Measurements from ENCODE around the gene PRR9.
"Not testable (repeated sequence)": the region's sequence is repeated elsewhere in the genome, so short reads cannot be mapped to it uniquely, and the experiment has no call there.

PRR9 gene

DNA sequence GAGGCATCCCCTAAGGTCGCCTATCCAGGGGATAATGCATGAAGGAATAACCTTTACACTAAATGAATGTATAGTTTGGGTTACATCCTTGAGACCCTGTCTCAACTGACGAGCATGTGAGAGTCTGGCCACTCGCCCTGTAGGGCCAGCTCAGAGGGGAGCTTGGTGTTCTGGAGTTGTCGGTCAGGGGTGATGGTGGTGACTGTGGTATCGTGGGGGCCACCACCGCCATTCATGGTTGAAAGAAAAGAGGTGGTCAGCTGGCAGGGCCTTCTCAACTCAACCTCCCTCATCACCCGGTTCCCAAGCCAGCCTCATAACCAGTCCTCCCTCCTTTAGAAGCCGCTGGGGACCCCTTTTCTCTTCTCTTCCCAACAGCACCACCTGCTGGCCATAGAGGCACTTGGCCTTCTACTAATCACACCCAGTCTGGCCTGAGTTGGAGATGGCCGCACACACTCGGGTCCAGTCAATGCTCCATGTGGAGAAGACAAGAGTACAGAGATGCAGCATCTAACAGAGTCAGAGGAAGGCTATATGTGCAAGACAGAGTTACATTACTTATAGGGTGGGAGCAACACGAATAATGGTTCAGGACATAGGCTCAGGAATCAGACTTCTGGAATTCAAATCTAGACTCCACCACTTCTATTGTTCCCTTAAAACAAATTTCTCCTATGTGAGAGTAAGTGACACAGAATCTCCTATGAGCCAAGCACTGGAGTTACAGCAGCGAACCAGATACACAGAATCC lies 11.9 kb downstream of the PRR9 start:
- not testable (repeated sequence) for DNase-seq (ENCODE audit: low read depth)

DNA sequence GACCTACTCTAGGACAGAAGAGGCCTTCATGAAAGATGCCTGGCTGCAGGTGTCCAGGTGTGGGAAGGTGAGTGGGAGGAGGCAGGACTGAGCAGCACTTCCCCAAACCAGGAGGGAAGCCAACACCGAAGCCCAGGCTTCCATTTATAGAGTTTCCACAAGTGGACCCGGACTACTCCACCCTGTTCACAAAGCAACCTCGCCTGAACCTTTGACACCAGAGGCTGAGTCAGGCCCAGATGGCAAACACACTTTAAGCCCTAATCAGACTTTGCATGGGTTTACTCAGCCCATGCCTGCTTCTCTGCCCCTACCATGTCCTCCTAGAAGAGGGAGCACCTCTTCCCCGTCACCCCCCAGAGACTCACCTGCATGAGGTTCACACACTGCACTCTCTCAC lies 14.0 kb downstream of the PRR9 start:
- no peak for DNase-seq (ENCODE audit: low read depth)

DNA sequence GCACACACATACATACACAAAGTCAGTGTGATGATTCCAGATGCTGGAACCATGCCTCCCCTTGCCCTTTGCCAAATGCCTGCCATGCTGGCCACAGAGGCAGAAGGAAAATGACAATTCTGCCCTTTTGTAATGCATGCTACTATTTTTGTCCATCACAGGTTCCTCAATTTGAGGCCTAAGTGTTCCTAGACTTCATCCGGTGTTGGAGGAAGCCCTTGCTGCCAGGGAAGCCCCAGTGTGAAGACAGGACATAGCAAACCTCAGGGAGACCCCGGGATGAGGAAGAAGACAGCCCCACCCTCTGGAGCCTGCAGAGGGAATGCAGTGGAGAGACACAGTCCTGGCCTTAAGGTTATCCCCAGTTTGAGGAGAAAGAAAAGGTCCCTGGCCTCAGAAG lies 14.4 kb downstream of the PRR9 start:
- no peak for DNase-seq (ENCODE audit: low read depth)

DNA sequence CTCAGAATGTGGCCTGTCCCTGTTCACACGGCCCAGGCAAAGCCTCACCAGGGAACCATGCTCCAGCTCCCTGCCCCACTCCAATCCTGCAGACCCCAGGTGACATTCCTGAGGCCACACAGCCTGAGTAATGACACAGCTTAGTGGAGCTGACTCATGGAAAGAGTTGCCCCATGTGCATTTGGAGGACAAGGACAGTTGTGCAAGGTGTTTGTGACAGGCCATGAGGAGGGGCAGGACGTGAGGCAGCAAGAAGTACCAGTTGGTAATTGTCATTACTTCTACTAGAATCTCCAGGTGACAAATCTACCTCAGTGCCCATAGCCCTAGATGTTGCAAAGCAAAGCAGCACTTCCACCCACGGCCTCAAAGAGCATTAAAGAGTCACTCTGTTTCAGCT lies 15.2 kb downstream of the PRR9 start:
- no peak for DNase-seq (ENCODE audit: low read depth)

DNA sequence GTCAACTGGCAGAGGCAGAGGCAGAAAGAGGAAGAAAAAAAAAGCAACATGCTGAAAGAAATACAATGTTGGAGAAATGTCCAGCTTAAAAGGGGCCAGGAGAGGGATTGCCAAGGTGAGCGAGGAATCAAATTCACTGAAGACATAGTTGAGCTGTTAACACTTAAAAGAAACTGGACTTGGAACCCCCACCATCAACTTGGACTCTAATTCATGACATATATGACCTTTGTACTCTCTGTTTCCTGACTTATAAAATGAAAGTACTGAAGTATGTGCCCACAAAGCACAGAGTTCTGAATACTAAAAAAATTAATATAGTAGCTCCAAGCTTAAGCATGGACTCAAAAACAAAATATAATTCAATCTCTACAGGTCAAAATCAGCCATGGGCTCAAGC lies 16.1 kb downstream of the PRR9 start:
- DNase-seq (ENCODE audit: low read depth) = no peak

DNA sequence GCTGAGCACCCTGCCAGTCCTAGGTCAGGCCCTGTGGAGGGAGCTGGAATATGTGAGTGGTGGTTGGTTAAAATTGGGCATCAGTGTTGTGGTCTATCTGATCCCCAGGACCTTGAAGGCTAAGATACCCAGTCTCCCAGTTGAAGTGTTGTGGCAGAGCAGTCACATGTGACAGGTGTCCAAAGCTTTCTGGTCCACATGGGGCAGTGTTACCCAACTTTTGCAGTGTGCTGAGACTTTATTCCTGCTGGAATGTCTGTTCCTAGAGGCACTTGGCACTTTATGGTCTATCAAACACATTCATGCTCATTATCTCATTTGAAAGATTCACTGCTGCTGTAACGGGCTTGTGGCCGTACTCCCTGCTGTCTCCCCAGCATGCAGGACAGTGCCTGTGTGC lies 21.1 kb downstream of the PRR9 start:
- DNase-seq (ENCODE audit: low read depth) = no peak

DNA sequence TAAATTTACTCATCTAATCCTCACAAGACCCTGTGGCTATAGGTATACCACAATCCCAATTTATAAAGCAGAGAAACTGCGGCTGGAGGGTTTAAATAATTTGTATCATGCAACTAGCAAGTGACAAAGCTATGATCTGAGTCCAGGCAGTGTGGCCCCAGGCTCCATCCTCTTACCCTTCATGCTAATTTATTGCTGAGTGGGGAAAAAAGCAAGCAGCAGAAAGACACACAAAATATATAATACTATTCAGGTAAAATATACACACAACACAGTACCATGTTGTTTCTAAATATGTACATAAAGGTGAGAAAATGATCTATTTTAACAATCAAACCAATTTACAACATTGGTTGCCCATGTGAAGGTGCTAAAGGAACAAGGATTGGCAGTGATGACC lies 24.8 kb downstream of the PRR9 start:
- no peak for DNase-seq (ENCODE audit: low read depth)

DNA sequence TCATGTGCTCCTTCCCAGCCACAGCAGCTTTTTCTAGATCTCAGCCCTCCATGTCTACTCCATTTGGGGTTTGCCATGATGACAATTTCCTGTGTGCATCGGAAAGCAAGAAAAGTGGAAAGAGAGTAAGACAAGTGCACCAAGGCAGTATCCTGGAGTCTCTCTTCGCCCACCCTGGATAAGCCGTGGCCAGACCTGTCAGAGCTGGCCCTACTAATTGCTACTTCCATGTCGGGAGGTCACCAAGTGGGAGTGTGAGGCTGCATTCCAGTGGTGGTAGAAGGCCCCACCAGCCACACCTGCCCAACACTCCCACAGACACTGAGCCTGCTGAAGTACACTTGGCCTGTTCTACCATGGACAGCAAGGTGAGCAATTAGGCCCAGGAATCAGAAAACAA lies 28.1 kb downstream of the PRR9 start:
- no peak for DNase-seq (ENCODE audit: low read depth)

DNA sequence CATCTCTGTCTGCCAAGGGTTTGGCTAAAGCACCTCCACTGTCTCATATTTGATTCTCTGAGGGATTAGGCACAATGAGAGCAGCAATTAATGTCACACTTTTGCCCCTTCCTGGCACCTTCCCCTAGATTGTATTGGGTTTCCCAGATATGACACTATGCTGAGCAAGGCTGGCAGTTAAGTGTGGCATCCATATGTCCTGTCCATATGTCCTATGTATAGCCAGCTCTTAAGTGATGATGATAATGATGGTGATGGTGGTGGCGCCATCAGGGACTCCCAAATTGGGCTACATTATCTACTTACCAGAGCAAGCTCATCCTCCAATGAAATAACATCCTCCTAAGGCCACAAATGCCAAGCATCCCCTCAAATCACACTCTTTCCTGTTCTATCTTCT lies 28.6 kb downstream of the PRR9 start:
- no peak for DNase-seq (ENCODE audit: low read depth)

DNA sequence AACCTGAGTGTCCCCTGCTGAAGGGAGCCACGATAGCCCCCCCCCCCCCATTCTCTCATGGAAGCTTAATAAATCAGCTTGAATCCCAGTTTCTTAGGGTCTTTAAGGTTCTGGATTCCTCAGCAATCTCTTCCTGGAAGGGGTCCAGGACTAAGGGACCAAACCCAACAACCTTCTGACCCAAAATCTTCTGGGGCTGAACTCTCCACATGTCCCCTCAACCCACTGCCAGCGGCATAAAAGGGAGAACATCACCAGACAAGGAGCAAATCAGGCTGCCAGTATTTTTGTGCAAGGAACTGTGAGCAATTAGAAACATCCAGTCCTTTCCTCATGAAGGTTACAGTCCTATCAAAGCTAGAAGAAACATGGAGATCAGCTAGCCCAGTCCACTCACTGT lies 29.4 kb downstream of the PRR9 start:
- no peak for DNase-seq (ENCODE audit: low read depth)

DNA sequence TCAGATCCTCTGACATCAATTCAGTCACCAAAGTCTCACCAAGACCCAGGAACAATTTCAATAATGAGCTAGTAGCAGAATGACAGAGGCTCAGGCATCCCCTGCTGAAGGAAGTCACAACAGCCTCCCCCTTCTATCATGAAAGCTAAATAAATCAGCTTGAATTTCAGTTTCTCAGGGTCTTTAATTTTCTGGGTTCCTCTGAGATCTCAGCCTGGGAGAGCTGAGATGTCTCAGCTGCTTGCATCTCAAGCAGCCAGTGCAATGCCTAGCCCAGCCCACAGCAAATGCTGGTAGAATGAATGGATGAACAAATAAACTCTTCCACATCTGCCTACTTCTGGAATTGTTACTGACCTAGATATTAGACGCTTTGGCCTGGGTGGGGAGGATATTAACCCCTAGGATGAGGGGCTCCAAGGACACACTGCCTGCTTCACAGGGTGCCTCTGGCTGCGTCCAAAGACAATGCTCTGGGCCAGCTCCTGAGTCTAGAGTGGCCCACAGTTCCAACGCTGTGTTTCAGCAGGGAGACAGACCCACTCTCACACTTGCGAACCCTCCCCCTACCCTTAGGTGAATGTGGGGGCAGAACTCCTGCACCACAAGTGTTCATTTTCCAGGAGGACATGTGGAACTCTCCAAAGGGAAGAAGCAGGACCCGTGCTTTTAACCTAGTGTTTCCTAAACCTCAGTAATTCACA lies 30.9 kb downstream of the PRR9 start:
- DNase-seq (ENCODE audit: low read depth) = no peak

DNA sequence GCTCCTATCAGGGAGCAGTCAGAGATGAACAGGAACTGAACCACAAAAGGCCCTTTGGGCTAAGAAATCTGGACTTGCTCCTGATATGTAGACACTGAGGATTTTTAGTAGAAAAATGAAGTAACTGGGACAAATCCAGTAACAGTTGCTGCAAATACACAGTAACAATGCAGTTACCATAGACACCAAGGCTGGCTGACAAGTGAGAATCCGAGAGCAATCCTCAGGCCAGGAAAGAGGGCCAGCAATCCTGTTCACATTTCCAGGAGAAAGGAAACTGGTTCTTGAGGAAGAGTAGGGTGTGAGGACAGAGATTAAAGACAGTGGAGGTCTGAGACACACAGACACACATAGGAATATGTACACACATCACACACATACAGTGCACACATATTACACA lies 32.8 kb downstream of the PRR9 start:
- no peak for DNase-seq (ENCODE audit: low read depth)

DNA sequence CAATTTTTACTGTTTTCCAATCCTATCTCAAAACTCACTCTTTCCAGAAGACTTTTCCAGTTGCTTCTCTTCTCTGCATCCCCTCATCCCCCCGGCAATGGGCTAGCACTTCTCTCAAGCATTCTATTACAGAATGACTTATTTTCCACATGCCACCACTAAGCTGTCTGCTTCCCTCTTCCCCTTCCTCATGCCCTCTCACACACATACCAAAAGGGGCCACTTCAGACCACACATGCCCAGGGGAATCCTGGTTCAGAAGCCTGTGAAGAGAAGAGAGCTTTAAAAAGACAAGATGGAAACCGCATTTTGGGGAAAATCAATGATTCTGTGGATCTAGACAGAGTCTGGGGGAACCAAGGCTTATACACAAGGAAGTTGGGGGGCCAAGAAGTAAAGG lies 33.7 kb downstream of the PRR9 start:
- DNase-seq (ENCODE audit: low read depth) = no peak

DNA sequence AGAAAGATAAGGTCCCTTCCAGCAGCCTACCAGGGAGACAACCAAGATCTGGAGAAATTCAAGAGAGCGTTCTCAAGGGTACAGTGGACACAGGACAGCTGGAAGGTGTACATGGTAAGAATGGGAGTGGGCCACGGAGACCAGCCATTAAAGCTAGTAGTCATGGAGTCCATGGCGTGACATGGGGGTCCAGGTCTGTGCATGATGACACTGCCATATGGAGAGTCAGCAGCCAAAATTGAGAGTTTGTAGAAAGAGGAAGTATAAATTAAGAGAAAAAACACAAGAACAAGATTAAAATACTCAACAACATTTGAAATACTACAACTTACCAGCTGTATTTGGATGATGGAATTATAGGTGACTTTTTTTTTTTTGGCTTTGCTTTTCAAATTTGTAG lies 34.2 kb downstream of the PRR9 start:
- DNase-seq (ENCODE audit: low read depth) = no peak

DNA sequence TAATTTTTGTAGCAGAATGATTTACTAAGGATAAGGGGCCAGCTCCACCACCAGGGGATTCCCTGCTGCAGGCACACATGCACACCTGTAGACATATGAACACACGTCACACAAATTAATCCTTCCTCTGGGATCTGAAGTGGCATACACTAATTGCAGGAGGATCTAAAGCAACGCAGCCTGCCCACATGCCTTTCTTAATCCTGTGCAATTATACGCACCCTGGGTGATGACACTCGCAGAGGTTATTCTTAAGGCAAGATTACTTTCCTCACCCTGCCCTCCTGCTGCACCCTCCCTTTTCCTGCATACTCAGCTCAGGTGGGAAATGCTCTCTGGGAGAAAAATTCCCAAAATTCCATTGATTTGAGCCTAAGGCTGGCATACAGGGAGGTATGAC lies 34.6 kb downstream of the PRR9 start:
- no peak for DNase-seq (ENCODE audit: low read depth)

DNA sequence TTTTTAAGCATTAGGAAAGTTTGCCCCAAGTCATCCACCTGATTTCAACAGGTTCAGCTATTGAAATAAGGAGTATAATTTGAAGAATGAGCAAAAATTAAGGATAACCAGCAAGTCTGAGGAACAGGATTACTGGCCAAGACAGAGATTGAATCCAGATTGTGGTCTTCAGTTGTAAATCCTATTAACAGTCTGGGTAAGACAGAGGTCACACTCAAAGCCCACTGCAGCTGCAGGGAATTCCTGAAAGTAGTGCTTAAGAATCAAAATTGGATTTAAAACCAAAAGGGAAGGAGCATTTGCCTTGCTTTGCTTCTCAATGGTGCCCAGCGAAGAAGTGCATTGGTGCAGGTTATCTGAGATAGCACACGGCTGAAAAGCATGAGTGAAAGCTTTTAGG lies 35.7 kb downstream of the PRR9 start:
- DNase-seq (ENCODE audit: low read depth) = no peak

DNA sequence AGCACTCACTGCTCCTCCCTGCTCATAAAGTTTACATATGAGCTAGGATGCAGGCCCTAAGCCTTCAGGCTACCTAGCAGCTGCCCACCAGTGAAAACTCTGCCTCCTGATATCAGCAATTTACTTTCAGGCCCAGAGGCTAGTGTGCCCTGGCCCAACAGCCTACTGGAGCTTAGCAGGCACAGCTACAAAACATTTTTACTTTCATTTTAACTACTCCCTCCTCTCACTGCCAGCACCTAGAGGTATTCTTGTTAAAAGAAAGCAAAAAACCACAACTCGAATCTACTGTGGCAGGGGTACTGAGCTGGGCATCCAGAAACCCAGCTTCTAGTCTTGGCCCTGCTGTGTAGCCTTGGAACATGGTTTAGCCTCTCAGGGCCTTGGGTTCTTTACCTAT lies 36.3 kb downstream of the PRR9 start:
- no peak for DNase-seq (ENCODE audit: low read depth)

DNA sequence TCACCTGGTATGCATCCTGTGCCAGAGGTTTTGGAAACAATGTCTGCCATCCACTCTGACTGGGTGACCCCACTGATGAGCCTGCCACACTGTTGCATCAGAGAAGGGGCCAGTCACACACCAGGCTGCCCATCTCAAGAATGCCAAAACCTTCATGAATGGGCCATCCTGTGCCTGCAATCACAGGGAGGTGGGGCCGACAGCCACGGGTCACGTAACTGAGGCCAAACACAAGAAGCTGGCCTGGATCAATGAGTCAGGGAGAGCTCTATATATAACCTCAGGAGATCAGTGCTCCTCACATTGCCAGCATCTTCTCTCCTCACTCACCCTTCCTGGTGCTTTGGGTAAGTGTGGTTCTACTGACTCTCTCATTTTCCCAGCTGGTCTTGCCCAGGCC lies 42.0 kb downstream of the PRR9 start, which contains the start of gene LORICRIN:
Gene LORICRIN (plus strand): TSS at position 301 of the 400 bp plus-strand sequence. CDS start 1,263 bp downstream, outside the sequence.
- no peak for DNase-seq (ENCODE audit: low read depth)

DNA sequence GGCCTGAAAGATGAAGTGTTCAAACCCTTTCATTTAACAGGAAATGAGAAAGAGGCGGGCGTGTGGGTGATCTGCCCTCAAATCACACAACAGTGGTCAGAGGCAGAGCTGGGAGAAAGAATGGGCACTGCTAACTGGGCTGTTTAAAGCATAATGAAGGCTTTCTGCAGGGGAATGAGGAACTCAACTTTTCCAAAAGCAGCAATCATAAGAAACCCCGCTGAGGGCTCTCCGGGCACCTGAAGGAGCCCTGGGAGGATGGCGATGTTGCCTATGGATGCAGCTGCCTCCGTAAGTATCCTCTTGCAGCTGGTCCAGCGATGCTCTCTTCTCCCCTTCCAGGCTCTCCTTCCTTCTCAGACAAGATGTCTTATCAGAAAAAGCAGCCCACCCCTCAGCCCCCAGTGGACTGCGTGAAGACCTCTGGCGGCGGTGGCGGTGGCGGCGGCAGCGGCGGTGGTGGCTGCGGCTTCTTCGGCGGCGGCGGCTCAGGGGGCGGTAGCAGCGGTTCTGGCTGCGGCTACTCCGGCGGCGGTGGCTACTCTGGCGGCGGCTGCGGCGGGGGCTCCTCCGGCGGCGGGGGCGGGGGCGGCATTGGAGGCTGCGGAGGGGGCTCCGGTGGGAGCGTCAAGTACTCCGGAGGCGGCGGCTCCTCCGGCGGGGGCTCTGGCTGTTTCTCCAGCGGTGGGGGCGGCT lies 43.3 kb downstream of the PRR9 start:
- no peak for DNase-seq (ENCODE audit: low read depth)

DNA sequence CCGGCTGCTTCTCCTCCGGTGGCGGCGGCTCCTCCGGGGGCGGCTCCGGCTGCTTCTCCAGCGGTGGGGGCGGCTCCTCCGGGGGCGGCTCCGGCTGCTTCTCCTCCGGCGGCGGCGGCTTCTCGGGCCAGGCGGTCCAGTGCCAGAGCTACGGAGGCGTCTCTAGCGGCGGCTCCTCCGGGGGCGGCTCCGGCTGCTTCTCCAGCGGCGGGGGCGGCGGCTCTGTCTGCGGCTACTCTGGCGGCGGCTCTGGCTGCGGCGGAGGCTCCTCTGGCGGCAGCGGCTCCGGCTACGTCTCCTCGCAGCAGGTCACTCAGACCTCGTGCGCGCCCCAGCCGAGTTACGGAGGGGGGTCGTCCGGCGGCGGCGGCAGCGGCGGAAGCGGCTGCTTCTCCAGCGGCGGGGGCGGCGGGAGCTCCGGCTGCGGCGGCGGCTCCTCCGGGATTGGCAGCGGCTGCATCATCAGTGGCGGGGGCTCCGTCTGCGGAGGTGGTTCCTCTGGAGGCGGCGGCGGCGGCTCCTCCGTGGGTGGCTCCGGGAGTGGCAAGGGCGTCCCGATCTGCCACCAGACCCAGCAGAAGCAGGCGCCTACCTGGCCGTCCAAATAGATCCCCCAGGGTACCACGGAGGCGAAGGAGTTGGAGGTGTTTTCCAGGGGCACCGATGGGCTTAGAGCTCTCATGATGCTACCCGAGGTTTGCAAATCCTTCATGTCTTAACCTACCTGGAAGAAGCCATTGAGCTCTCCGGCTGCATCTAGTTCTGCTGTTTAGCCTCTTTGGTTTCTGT lies 44.1 kb downstream of the PRR9 start:
- no peak for DNase-seq (ENCODE audit: low read depth)

DNA sequence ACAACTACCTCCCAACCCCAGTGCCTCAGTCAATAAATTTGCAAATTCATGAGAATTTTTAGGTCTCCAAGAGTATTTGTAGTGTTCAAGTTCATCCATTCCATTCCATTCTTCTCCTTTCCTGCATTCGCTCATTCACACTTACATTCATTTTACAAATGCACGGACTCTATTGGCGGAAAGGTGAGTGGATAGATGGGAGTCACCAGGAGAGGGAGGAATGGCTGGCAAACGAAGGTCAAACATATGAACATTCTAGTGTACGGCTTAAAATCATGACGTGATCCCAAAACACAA lies 44.6 kb downstream of the PRR9 start:
- DNase-seq (ENCODE audit: low read depth) = no peak

DNA sequence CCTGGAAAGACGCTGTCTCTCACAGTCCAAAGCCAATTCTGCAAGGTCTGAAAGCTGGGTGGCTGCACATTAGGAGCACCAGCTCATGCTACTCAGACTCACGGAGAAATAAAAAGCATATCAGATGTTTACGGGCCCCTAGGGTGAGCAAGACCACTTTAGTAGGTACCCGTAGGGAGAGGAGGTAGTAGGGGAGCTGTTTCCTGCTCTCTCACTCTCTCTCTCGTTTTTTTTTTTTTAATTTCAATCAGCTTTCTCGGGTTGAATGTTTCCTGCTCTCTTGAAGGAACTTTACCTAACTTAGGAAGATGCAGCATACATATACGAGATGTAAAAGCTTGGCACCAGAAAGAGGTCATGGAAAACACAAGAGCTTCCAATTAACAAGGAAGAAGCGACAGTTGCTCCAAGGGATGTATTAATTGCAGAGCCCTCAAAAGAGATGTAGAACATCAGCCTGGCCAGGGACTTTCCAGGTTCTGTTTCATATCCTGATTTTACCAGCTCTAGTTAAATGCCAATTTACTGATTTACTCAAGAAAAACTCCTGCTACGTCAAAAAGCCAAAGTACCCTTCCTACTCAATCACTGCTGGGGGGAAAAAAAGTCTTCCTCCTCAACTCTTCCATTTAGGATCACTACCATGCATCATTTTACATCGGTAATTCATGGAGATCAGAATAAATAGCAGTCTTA lies 45.2 kb downstream of the PRR9 start:
- no peak for DNase-seq (ENCODE audit: low read depth)

Measured in stimulated activated CD8-positive, alpha-beta memory T cell treated with anti-CD3 and anti-CD28 coated beads, Interleukin-12 subunit alpha, Interleukin-12 subunit beta, amount 100 ng/mL, for 1 hour (primary cell).